ENCODE measurements around the gene SUPV3L1. TPM values are rescaled to one million over a fixed set of nuclear protein-coding genes. Genes with fewer than 3 reads are reported as not detected.
"Not testable (repeated sequence)": the region's sequence is repeated elsewhere in the genome, so short reads cannot be mapped to it uniquely, and the experiment has no call there.

The SUPV3L1 gene
- total RNA-seq, 1 donor from 2014 or later: 41.2 TPM

- DNase-seq (ENCODE audit: low read depth): no peak
Measured at GRCh38 chr10:69247313-69247710, 67.3 kb downstream of the SUPV3L1 start.

GRCh38 chr10:69248117-69248730, 68.2 kb downstream of the SUPV3L1 start:
- no peaks in the 10 kb centered on the region for H3K27me3 ChIP-seq (ENCODE audit: control insufficient read depth, insufficient read depth, low read length)
- no peak for TF ChIP-seq CTCF (IDR thresholded peaks at IDR 0.05; ENCODE audit: insufficient read depth, low read length, poor library complexity, severe bottlenecking)
- H3K4me3 ChIP-seq (ENCODE audit: low read depth, low read length): no peak overlapping the region
- H3K36me3 ChIP-seq (ENCODE audit: control insufficient read depth, insufficient read depth, low read length): peaks cover 21% of the 10 kb centered on the region
- no peak for DNase-seq (ENCODE audit: low read depth)

More at GRCh38 chr10:69247313-69247710, 67.3 kb downstream of the SUPV3L1 start:
- Histone ChIP-seq H3K4me3 (ENCODE audit: low read depth, low read length) (no peak overlapping the region), H3K27me3 (ENCODE audit: control insufficient read depth, insufficient read depth, low read length) (no peaks in the 10 kb centered on the region), H3K36me3 (ENCODE audit: control insufficient read depth, insufficient read depth, low read length) (peaks cover 18% of the 10 kb centered on the region)
- TF ChIP-seq CTCF (IDR thresholded peaks at IDR 0.05; ENCODE audit: insufficient read depth, low read length, poor library complexity, severe bottlenecking): no peak

DNA sequence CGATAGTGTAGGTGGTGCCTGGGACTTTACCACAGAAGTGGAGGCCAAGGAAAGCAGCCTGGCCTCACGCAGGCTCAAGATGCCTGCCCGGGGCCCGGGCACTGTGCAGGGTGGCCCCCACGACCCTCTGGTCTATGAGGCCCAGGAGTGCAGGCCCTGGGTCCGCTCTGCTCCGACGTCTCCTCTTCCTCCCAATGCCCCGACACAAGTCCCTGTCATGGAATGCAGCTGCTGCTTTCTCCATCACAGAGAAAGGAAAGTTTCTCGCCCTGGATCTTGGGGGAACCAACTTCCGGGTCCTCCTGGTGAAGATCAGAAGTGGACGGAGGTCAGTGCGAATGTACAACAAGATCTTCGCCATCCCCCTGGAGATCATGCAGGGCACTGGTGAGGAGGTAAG, 70.0 kb downstream of the SUPV3L1 start:
- DNase-seq (ENCODE audit: low read depth): no peak
- no peak for TF ChIP-seq CTCF (IDR thresholded peaks at IDR 0.05; ENCODE audit: insufficient read depth, low read length, poor library complexity, severe bottlenecking)
- H3K4me3 ChIP-seq (ENCODE audit: low read depth, low read length): no peak overlapping the region
- H3K27me3 ChIP-seq (ENCODE audit: control insufficient read depth, insufficient read depth, low read length): no peaks in the 10 kb centered on the region
- peaks cover 16% of the 10 kb centered on the region for H3K36me3 ChIP-seq (ENCODE audit: control insufficient read depth, insufficient read depth, low read length)

DNA sequence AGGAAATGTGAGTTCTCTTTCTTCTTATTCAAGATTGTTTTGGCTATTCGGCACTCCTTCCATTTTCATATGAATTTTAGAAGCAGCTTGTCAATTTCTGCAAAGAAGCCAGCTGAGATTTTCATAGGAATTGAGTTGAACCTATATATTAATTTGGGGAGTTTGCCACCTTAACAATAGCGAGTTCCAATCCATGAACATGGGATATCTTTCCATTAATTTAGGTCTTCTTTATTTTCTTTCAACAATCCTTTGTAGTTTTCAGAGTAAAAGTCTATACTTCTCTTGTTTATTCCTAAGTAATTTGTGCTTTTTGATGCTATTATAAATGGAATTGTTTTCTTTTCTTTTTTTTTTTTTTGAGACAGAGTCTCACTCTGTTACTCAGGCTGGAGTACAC, 71.4 kb downstream of the SUPV3L1 start:
- peaks cover 14% of the 10 kb centered on the region for H3K36me3 ChIP-seq (ENCODE audit: control insufficient read depth, insufficient read depth, low read length)
- DNase-seq (ENCODE audit: low read depth); H3K4me3 ChIP-seq (ENCODE audit: low read depth, low read length); H3K27me3 ChIP-seq (ENCODE audit: control insufficient read depth, insufficient read depth, low read length): not testable (repeated sequence)

- Histone ChIP-seq H3K4me3 (ENCODE audit: low read depth, low read length) (no peak overlapping the region), H3K36me3 (ENCODE audit: control insufficient read depth, insufficient read depth, low read length) (peaks cover 12% of the 10 kb centered on the region), H3K27me3 (ENCODE audit: control insufficient read depth, insufficient read depth, low read length) (no peaks in the 10 kb centered on the region)
- no peak for DNase-seq (ENCODE audit: low read depth)
- TF ChIP-seq CTCF (IDR thresholded peaks at IDR 0.05; ENCODE audit: insufficient read depth, low read length, poor library complexity, severe bottlenecking): no peak
Measured at GRCh38 chr10:69253171-69253570, 73.1 kb downstream of the SUPV3L1 start.

- H3K27me3 ChIP-seq (ENCODE audit: control insufficient read depth, insufficient read depth, low read length): no peaks in the 10 kb centered on the region
- TF ChIP-seq CTCF (IDR thresholded peaks at IDR 0.05; ENCODE audit: insufficient read depth, low read length, poor library complexity, severe bottlenecking): no peak
- DNase-seq (ENCODE audit: low read depth): no peak
- no peak overlapping the region for H3K4me3 ChIP-seq (ENCODE audit: low read depth, low read length)
- peaks cover 10% of the 10 kb centered on the region for H3K36me3 ChIP-seq (ENCODE audit: control insufficient read depth, insufficient read depth, low read length)
Measured at GRCh38 chr10:69254877-69255276, 74.8 kb downstream of the SUPV3L1 start.

Other genes starting within 250 kb of the SUPV3L1 start
- gene DDX21, start 224.1 kb upstream of the SUPV3L1 start, total RNA-seq: 104 and 112 TPM in 2 replicates
- 34.1 and 36.9 TPM in 2 replicates for gene KIFBP, start 191.4 kb upstream of the SUPV3L1 start, total RNA-seq
- 1.5 and 3.0 TPM in 2 replicates for gene SRGN, start 92.1 kb upstream of the SUPV3L1 start, total RNA-seq
- 45.0 and 48.7 TPM in 2 replicates for gene VPS26A, start 56.1 kb upstream of the SUPV3L1 start, total RNA-seq
- 125 and 126 TPM in 2 replicates for gene HKDC1, start 40.1 kb downstream of the SUPV3L1 start, total RNA-seq
- gene HK1, start 98.3 kb downstream of the SUPV3L1 start, total RNA-seq: 81.7 and 83.0 TPM in 2 replicates
- 0.27 TPM in 1 of 2 replicates, not detected in the other for gene TACR2, start 236.7 kb downstream of the SUPV3L1 start, total RNA-seq